Ovary (tissue), 9 donors: ENCODE results near the gene CALM1. TPM values are rescaled to one million over a fixed set of nuclear protein-coding genes. Genes with fewer than 3 reads are reported as not detected.

Source experiments
- DNase-seq, 5 donors: peaks; one replicate each; pipeline ENCODE4 v3.0.0-alpha.2; 2019 to 2020
- H3K27ac ChIP-seq, 2 donors: fragments of 200-600 bp; one replicate each; pipeline versions ENCODE4 v1.5.1 to v1.8.0; 2019 to 2022
- H3K27me3 ChIP-seq: fragments of 200-600 bp; one replicate; pipeline ENCODE4 v1.8.0; 2022
- H3K36me3 ChIP-seq: fragments of 200-600 bp; sonication (generic); one replicate; pipeline ENCODE4 v1.5.1; 2019
- H3K4me1 ChIP-seq: one replicate; pipeline ENCODE4 v1.8.1; 2013; ENCODE audit warnings: mild to moderate bottlenecking, moderate library complexity; ENCODE audit not compliant: insufficient read depth
- H3K4me3 ChIP-seq: fragments of 200-600 bp; sonication (generic); one replicate; pipeline ENCODE4 v1.5.1; 2017
- H3K9me3 ChIP-seq, 2 donors: fragments of 200-600 bp in 1 of 2; sonication (generic) in 1 of 2; one replicate each; pipeline versions ENCODE4 v1.5.1 to v1.8.1; 2013 to 2019; ENCODE audit warnings: mild to moderate bottlenecking in 1 of 2, moderate library complexity in 1 of 2
- EP300 ChIP-seq: sonication (generic); formaldehyde crosslinking; IDR thresholded peaks from one replicate; pipeline ENCODE4 v1.6.1; 2017; ENCODE audit warnings: antibody characterized with exemption
- POLR2A ChIP-seq: fragments of 450-650 bp; IDR thresholded peaks from one replicate; pipeline ENCODE4 v1.6.1; 2017; ENCODE audit warnings: antibody characterized with exemption, mild to moderate bottlenecking, moderate library complexity
- WGBS, 3 donors: extraction: QIAGEN DNeasy Blood & Tissue Kit in 1 of 3; methylation state at CpG; one replicate each; pipeline versions ENCODE4 v1.1.5 to v1.1.7; 2013 to 2017; 5-methylcytosine and 5-hydroxymethylcytosine counted together
- intact Hi-C, 4 donors: fragments of 100-400 bp; cut with DNase I; formaldehyde crosslinking; loops; one replicate each; pipeline versions ENCODE4 v1.11.0 to v1.15.1; 2022 to 2023
- polyA plus RNA-seq, 2 donors: library from polyadenylated mRNA; stranded (reverse); fragments of 200-250 nt in 1 of 2; fragments of 350-450 nt in 1 of 2; fragmentation: Illumina TruSeq in 1 of 2; extraction: RNeasy Lipid Tissue Mini Kit (QIAGEN cat#74804) in 1 of 2; gene quantifications; one replicate each; pipeline ENCODE4 v1.2.3, GENCODE V29; 2013 to 2014
- total RNA-seq, 7 donors: library from RNA; depleted of rRNA in 2 of 7; stranded (reverse); fragments of >200 nt in 2 of 7; fragmentation: NEBNext Ultra II Directional in 3 of 7; extraction: Animal tissue kit (Norgen Biotek cat#: 25700) in 3 of 7; gene quantifications; one replicate each; pipeline versions ENCODE4 v1.1.0 to v1.2.4, GENCODE V29; 2016 to 2023
- TF ChIP-seq, protein P1 (sequence below), 3 donors: fragments of 450-650 bp in 2 of 3; fragments of 200-600 bp in 1 of 3; IDR thresholded peaks; one replicate each; pipeline versions ENCODE4 v1.5.1 to v1.8.0; 2016 to 2022; ENCODE audit warnings: antibody characterized with exemption in 3 of 3, mild to moderate bottlenecking in 1 of 3
- donor health status: DM: no; HTN: no; CAD: no; lungs with moderate emphysema.
- donor health status: DM: no; HTN: no; CAD: no.
- donor health status: Bipolar disorder and iron deficiency.
- donor health status: DM: yes; HTN: yes; CAD: no.
- donor health status: DM: no; HTN: no; CAD: no.
- donor health status: DM: yes; HTN: yes; CAD: no.

CALM1 gene
- total and polyA plus RNA-seq, 9 donors, result 122 to 514 (median 225) TPM

- 71 to 77% (median 76%) methylated on average over 8 of the region's 8 CpGs for WGBS, 3 donors
- Histone ChIP-seq H3K27me3 (no peaks in the 10 kb centered on the region), H3K4me1 (no peaks in the 10 kb centered on the region), H3K9me3 (no peaks in the 10 kb centered on the region), H3K27ac (no peak overlapping the region), H3K36me3 (no peaks in the 10 kb centered on the region), H3K4me3 (no peak overlapping the region)
- DNase-seq, result no peak
- intact Hi-C loops, result no loop called here
- TF ChIP-seq EP300 (no peak), POLR2A (no peak)
- TF ChIP-seq, protein P1, sequence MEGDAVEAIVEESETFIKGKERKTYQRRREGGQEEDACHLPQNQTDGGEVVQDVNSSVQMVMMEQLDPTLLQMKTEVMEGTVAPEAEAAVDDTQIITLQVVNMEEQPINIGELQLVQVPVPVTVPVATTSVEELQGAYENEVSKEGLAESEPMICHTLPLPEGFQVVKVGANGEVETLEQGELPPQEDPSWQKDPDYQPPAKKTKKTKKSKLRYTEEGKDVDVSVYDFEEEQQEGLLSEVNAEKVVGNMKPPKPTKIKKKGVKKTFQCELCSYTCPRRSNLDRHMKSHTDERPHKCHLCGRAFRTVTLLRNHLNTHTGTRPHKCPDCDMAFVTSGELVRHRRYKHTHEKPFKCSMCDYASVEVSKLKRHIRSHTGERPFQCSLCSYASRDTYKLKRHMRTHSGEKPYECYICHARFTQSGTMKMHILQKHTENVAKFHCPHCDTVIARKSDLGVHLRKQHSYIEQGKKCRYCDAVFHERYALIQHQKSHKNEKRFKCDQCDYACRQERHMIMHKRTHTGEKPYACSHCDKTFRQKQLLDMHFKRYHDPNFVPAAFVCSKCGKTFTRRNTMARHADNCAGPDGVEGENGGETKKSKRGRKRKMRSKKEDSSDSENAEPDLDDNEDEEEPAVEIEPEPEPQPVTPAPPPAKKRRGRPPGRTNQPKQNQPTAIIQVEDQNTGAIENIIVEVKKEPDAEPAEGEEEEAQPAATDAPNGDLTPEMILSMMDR (IDR thresholded peaks at IDR 0.05), result no peak
Measured at GRCh38 chr14:90355540-90356518, 41.0 kb upstream of the CALM1 start.

GRCh38 chr14:90356925-90357324, 39.9 kb upstream of the CALM1 start:
- 92 to 100% (median 96%) methylated on average over 1 of the region's 1 CpG for WGBS, 3 donors
- H3K4me3 ChIP-seq, result no peak overlapping the region
- no peak overlapping the region for H3K27ac ChIP-seq
- no peaks in the 10 kb centered on the region for H3K36me3 ChIP-seq
- intact Hi-C loops, result no loop called here
- H3K9me3 ChIP-seq, result no peaks in the 10 kb centered on the region
- no peak for TF ChIP-seq POLR2A
- no peaks in the 10 kb centered on the region for H3K4me1 ChIP-seq
- DNase-seq, result no peak
- no peaks in the 10 kb centered on the region for H3K27me3 ChIP-seq

DNA sequence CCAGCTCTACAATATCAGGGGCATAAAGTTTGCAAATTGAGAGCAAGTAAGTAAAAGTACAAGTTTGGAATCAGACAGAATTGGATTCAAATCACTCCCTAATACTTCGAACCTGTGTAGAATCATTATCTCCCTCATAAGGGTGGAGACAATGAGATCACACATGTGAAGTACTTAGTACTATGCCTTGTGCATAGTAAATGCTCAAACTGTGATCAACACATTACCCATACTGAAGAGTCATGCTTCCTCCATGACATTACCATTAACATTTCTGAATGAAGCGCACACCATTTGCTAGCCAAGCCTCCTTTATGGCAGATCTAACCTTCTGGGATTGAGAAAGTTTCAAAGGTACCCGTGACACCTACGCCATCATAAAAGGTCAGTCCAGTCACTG, 38.5 kb upstream of the CALM1 start:
- TF ChIP-seq, protein P1 (IDR thresholded peaks at IDR 0.05), result no peak
- TF ChIP-seq POLR2A (no peak), EP300 (no peak)
- no peaks in the 10 kb centered on the region for H3K36me3 ChIP-seq
- intact Hi-C loops, result no loop called here
- no peak overlapping the region for H3K27ac ChIP-seq
- H3K4me1 ChIP-seq, result no peaks in the 10 kb centered on the region
- 84 to 90% (median 89%) methylated on average over 4 of the region's 4 CpGs for WGBS, 3 donors
- H3K27me3 ChIP-seq, result no peaks in the 10 kb centered on the region
- no peak overlapping the region for H3K4me3 ChIP-seq
- H3K9me3 ChIP-seq, result no peaks in the 10 kb centered on the region
- no peak for DNase-seq

DNA sequence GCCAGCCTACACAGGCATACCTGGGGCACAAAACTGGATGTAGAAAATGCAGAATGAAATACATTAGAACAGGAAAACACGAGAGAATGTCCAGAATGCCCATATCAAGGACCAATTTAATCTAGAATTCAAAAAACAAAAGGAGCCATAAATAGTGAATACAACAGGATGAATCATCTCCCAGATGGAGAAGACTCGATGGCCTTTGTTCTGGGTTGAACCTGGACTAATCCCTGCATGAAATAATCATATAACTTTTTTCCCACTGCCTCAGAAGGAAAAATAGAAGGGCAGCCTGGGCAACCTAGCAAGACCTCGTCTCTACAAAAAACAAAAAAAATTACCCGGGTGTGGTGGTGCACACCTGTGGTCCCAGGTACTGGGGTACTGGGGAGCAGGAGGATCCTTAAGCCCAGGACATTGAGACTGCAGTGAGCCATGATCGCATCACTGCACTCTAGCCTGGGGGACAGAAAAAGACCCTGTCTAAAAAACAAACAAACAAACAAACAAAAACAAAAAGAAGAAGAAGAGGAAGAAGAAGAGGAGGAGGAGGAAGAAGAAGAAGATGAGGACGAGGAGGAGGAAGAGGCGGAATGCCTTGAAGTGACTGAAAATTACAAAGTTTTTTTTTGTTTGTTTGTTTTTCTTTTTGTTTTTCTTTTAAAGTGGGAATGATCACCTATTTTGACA, 34.8 kb upstream of the CALM1 start:
- no peak overlapping the region for H3K4me3 ChIP-seq
- TF ChIP-seq POLR2A (no peak), EP300 (no peak)
- TF ChIP-seq, protein P1 (IDR thresholded peaks at IDR 0.05), result no peak
- H3K9me3 ChIP-seq, result no peaks in the 10 kb centered on the region
- no peak overlapping the region for H3K27ac ChIP-seq
- no peak for DNase-seq
- 80 to 84% (median 81%) methylated on average over 7 of the region's 7 CpGs for WGBS, 3 donors
- no peaks in the 10 kb centered on the region for H3K27me3 ChIP-seq
- no peaks in the 10 kb centered on the region for H3K4me1 ChIP-seq
- intact Hi-C loops, result no loop called here
- H3K36me3 ChIP-seq, result no peaks in the 10 kb centered on the region

- DNase-seq, result no peak
- Histone ChIP-seq H3K27me3 (no peaks in the 10 kb centered on the region), H3K27ac (no peak overlapping the region), H3K4me3 (no peak overlapping the region), H3K9me3 (no peaks in the 10 kb centered on the region), H3K36me3 (no peaks in the 10 kb centered on the region), H3K4me1 (no peaks in the 10 kb centered on the region)
- TF ChIP-seq, protein P1 (IDR thresholded peaks at IDR 0.05), result no peak
- TF ChIP-seq POLR2A (no peak), EP300 (no peak)
- intact Hi-C loops, result no loop called here
- WGBS, 3 donors, result 81 to 83% (median 81%) methylated on average over 4 of the region's 4 CpGs
Measured at GRCh38 chr14:90362558-90362896, 34.3 kb upstream of the CALM1 start.
